SH-SY5Y (cell line): ENCODE results near the gene UBQLNL.

Experiments
- GATA2 ChIP-seq: IDR thresholded peaks from 2 replicates; pipeline ENCODE4 v1.6.1; 2011; ENCODE audit warnings: mild to moderate bottlenecking, low read depth, low read length
- GATA3 ChIP-seq: IDR thresholded peaks from 2 replicates; pipeline ENCODE4 v1.6.1; 2011; ENCODE audit warnings: low read depth, mild to moderate bottlenecking, low read length, moderate library complexity

The UBQLNL gene

DNA sequence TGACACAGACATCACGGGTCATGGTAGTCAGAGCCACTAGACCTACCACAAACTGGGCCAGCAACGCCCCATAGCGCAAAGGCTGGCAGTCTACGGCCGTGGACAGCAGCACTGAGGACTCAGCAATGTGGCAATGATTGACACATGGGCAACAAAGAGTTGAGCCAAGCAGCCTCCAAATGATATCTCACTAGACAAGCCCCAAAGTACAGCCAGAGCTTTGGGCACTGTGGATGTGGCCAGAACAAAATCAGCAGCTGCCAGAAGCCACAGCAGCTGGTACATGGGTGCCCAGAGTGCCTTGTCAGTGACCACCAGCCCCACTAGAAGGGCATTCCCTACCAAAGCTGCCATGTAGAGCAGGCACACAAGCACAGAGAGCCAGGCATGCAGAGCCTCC lies 11.2 kb upstream of the UBQLNL start:
- TF ChIP-seq GATA2 (no peak), GATA3 (no peak)

DNA sequence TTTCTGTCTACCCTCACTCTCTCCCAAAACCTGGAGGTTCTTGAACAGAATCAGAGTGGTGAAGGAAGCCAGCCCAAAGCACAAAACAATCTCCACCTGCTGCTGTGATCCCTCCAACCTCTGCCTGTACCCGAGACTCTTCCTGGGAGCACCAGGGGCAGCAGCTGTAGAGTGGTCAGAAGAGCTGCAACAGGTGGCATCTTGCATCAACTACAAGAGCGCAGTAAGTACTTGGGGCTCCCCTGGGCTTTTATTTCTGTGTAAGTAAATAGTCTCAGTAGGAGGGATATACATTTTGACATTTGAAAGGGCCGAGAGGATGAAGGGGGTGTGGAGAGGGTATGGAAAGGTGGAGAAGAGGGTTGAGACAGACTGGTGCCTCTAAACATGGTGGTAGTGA lies 8.3 kb upstream of the UBQLNL start:
- no peak for TF ChIP-seq GATA2
- TF ChIP-seq GATA3 = no peak

DNA sequence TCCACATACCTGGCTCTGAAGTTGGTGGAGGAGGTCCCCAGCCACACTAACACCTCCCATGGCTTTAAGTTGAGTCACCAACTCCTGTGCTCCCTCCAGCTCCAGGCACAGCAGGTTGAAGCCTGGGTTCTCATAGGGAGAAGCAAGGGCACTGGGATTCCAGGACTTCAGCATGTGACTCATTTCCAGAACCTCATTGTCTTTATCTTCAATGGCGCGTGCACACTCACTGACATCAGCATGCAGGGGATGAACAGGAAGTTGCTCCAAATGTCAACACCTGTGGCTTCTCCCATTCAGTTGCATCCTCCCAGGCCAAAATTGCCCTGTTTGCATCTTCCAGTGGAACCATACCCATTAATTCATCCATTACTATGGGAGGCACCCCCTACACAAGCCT lies 5.8 kb upstream of the UBQLNL start:
- TF ChIP-seq GATA2 (no peak), GATA3 (no peak)

DNA sequence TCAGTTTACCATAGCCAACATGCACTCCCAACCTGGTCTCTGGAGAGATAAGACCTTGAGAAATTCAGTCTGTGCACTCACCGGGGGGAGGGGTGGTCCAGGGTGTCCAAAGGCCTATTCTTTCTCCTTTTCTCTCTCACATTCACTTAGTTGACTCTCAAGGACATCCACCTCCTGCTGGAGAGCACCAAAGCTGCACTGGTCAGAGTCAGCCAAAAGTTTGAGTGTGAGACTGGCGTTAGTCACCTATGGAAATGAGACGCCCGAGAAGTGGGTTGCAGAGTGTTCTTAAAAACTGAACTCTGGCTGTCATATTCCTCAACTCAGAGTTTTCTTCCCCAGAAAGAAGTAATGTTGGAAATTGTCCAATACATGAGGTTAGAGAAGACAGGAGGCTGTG lies 5.0 kb upstream of the UBQLNL start:
- no peak for TF ChIP-seq GATA3
- TF ChIP-seq GATA2 = no peak

DNA sequence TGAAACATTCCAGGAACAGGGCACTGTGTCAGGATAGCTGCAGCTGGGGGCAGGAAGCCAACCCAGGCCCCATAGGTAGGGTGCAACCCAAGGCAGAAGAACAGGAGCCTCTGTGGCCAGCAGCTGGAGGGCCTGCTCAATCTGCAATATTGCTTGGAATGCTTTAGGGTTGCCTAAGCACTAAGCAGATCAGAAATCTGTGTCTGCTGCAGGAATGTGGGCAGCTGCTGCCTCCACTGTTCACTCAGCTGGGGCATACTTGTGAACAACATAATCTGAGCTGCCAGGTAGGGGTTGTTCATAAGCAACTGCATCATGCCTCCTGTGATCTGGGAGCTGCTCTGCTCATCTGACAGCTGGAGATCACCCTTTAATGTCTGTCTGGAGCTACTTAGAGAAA lies 1.7 kb downstream of the UBQLNL start:
- no peak for TF ChIP-seq GATA3
- TF ChIP-seq GATA2 = no peak

DNA sequence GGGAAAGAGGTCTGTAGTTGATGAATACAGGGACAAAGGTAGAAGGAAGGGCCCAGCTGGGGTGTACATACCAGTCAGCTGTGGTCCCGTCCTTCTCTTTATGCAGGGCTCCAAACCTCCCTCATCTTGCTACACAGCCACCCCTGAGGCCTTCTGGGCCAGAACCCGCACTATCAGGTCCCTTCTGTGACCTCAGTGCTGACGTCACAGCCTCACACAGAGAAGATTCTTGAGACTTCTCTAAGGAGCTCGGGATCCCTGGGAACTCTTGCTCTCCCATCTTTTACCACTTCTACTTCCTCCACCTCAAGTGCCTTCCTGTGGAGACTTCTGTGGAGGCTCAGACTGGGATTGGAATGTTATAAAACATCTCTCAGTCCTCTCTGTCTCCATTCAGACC lies 6.7 kb downstream of the UBQLNL start, which contains the start of gene UBQLN3:
Gene UBQLN3, minus strand, starts transcription at position 155 of the 400 bp plus-strand sequence. CDS start 399 bp downstream, outside the sequence.
- TF ChIP-seq GATA3 (no peak), GATA2 (no peak)

DNA sequence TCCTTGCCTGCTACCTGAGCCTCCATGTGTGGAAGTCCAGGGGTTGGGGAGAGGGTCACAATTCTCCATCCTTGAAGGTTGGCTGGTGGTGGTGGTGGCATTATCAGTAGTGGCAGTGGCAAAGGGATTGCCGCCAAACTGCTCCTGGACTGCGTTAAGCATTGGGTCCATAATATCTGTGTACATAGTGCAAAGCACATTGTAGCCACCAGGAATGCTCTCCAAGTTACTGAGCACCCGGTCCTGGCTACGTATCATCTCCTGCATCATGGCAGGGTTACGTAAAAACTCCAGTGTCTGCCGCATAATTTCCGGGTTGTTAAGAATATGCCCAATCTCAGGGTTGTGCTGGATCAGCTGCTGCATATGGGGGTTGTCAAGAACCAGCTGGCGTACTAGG lies 7.9 kb downstream of the UBQLNL start:
- no peak for TF ChIP-seq GATA2
- no peak for TF ChIP-seq GATA3

DNA sequence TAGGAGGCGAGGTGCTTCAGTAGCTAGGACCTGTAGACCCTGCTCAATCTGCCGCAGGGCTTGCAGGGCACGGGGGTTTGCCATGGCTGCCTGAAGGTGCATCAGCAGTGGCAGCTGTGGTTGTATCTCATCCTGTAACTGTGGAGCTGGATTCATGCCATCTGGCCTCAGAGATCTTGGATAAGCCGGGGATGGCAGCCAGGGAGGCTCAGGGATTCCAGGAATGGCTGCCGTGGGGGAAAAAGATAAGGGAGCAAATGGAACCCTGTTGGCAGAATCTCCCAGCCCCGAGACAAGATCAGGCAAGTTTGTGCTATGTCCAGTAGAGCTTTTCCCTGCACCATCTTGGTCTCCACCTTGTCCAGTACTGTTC lies 8.6 kb downstream of the UBQLNL start:
- no peak for TF ChIP-seq GATA3
- TF ChIP-seq GATA2 = no peak

DNA sequence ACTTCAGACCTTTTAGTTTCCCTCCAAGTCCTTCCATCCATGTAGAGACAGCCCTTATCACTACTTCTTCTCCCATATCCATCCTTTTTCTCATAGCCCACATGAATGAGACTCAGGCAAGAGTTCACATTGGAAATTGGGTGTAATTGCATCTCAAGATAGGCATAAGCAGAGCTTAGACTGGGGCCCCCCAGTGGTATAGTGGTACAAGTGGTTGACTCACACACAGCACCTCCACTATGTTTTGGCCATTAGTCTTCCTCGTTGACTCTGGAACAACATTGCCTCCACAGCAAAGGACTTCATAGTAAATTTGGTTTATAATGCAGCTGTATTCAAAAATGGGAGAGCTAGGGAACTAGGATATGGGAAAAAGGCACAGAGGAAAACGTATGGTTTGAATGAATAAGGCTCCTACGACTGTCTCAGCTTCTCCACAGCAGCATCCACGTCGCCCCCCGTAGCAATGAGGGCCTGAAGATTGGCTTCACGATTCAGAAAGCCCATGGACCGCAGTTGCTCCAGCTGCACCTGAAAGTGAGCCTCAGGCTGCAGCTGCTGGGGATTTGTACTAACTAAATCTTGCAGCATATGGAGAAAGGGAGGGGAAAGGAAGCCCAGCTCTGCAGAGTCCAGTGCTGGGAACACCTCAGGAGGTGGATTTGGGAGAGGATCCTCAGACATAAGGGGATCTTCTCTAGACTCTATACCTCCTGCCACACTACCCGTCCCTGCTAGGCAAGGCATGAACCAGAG lies 9.1 kb downstream of the UBQLNL start:
- no peak for TF ChIP-seq GATA3
- TF ChIP-seq GATA2 = no peak

DNA sequence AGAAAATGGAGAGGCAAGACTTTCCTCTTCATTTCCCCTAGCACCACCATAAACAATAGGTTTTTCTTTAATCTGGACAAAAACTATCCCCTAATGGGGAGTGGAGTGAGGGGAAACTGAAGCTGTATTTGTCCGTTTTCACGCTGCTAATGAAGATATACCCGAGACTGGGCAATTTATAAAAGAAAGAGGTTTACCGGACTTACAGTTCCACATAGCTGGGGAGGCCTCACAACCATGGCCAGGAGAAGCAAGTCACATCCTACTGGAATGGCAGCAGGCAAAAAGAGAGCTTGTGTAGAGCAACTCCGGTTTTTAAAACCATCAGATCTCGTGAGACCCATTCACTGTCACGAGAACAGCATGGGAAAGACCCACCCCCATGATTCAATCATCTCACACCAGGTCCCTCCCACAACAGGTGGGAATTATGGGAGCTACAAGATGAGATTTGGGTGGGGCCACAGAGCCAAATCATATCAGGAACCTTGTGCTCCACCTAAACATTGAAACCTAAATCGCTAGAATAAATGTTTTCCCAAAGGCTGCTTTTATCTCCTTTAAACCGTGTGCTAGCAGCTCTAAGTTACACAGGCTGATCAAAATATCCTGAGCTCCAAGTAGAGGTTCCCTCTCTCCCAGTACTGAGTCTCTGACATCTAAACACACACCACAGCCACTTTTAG lies 11.0 kb downstream of the UBQLNL start:
- TF ChIP-seq GATA2 (no peak), GATA3 (no peak)

DNA sequence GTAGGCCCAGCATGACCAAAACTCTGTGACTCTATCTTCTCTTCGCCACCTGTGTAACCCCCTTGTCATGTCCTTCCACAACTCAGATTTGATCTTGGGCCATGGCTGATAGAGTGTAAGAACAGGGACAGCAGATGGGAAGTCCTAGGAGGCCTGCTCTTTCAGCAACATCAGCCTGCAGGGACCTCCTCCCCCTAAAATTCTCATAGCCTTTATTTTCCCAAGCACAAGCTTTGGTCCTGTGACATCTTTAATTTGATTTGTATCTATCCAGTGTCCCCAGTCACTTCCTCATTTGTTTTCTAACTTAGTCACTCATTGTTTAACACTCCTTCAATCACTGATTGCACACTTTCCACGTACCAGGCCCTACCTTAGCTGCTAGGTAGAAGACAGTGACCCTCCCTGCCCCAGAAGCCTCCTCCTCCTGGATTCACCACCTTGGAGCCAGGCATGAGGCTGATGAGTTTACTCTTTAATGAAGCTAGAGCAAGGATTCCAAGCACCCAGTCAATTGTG lies 12.0 kb downstream of the UBQLNL start:
- no peak for TF ChIP-seq GATA3
- TF ChIP-seq GATA2 = no peak

DNA sequence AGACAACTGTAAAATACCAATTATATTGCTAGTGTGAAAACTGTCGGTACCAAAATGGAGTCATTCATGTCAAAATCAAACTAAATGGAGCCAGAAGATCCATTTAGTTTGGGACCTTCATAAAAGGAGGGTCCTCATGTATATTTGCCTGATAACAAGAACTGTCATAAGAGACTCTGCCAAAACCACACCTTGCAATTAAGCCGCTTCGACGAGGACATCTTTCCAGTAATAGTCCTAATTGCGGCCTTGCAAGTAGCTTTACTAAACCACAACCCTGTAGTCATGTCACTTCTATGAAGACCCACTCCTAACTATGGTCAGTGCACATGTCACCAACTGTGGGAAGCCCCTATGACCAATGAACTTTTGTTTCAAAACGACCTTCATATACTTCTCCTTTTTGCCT lies 16.1 kb downstream of the UBQLNL start:
- no peak for TF ChIP-seq GATA3

DNA sequence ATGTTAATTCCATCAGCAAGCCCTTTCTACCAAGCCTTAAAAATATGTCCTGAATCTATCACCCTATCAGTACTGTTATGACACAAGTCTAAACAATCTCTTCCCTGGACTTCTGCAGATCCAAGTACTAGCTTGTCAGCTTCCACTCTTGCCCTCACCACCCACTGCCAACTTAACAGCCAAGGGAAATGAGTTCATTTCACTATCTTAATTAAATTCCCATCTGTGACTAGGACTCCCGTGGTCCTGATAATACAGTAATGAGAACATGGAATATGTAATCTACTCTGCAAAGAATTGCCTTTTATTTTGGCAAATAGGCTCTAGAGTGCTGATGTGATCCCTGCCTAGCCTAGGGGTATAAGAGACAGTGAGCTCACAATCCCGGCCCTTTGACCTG lies 16.8 kb downstream of the UBQLNL start:
- no peak for TF ChIP-seq GATA2
- no peak for TF ChIP-seq GATA3

DNA sequence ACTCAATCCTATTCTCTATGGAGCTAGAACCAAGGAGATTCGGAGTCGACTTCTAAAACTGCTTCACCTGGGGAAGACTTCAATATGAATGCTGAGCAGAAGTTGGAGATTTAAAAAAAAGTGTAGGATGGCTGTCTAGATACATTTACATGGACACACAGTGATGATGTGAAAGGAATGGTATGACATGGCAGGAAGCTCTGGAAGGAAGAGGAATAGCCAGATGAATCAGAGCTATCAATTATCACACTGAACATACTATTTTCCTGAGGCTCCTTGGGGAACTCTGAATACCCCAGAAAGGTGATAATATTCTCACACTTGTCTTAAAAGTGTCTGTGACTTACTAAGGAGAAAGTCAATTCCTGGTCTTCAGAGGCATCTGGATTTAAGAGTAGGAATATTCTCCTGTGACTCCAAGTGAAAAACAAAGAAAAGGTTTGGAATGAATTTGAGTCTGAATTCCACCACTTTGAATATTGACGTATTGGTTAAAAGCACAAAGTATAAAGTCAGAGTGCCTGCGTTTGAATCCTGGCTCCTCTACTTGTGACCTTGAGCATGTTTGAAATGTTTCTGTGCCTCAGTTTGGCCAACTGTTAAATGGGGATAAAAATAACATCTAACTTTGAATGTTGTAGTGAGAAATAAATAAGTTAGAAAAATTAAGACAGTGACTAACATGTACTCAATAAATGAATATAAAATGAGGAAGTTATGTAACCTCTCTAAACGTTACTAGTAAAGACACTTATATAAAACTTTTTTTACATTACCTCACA lies 26.7 kb downstream of the UBQLNL start:
- no peak for TF ChIP-seq GATA2
- TF ChIP-seq GATA3 = no peak

DNA sequence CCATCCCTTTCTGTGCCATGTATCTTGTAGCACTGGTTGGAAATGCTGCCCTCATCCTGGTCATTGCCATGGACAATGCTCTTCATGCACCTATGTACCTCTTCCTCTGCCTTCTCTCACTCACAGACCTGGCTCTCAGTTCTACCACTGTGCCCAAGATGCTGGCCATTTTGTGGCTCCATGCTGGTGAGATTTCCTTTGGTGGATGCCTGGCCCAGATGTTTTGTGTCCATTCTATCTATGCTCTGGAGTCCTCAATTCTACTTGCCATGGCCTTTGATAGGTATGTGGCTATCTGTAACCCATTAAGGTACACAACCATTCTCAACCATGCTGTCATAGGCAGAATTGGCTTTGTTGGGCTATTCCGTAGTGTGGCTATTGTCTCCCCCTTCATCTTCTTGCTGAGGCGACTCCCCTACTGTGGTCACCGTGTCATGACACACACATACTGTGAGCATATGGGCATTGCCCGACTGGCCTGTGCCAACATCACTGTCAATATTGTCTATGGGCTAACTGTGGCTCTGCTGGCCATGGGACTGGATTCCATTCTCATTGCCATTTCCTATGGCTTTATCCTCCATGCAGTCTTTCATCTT lies 27.6 kb downstream of the UBQLNL start:
- TF ChIP-seq GATA2 = no peak
- TF ChIP-seq GATA3 = no peak
